Ascending aorta (tissue), 2 donors: ENCODE data around the gene PTP4A2. TPM values are rescaled to one million over a fixed set of nuclear protein-coding genes. Genes with fewer than 3 reads are reported as not detected.

Experiments
- DNase-seq, 2 donors: peaks; one replicate each; pipeline ENCODE4 v3.0.0-alpha.2; 2019; ENCODE audit warnings: low spot score in 2 of 2
- H3K27ac ChIP-seq, 2 donors: fragments of 200-600 bp; sonication (generic); one replicate each; pipeline ENCODE4 v1.5.1; 2016 to 2017; ENCODE audit warnings: mild to moderate bottlenecking in 1 of 2
- H3K27me3 ChIP-seq: fragments of 200-600 bp; sonication (generic); one replicate; pipeline ENCODE4 v1.5.1; 2017
- H3K36me3 ChIP-seq, 2 donors: fragments of 200-600 bp; sonication (generic); one replicate each; pipeline ENCODE4 v1.5.1; 2016
- H3K4me1 ChIP-seq, 2 donors: fragments of 200-600 bp; sonication (generic); one replicate each; pipeline ENCODE4 v1.5.1; 2016 to 2017; ENCODE audit warnings: mild to moderate bottlenecking in 1 of 2
- H3K4me3 ChIP-seq, 2 donors: fragments of 200-600 bp; sonication (generic); one replicate each; pipeline ENCODE4 v1.5.1; 2016 to 2017; ENCODE audit warnings: mild to moderate bottlenecking in 1 of 2
- H3K9me3 ChIP-seq, 2 donors: fragments of 200-600 bp; sonication (generic); one replicate each; pipeline ENCODE4 v1.5.1; 2016
- CTCF ChIP-seq, 3 experiments: fragments of 200-600 bp in 2 of 3; fragments of 450-650 bp in 1 of 3; sonication (generic) in 2 of 3; IDR thresholded peaks; one replicate each; pipeline ENCODE4 v1.5.1; 2016 to 2019; ENCODE audit warnings: antibody characterized with exemption in 3 of 3, mild to moderate bottlenecking in 1 of 3, moderate library complexity in 1 of 3
- intact Hi-C: fragments of 100-400 bp; cut with DNase I; formaldehyde crosslinking; loops from one replicate; pipeline ENCODE4 v1.15.1; 2023
- total RNA-seq: library from RNA; depleted of rRNA; stranded (reverse); fragments of >200 nt; gene quantifications from one replicate; pipeline ENCODE4 v1.1.0, GENCODE V29; 2016

Gene PTP4A2
- total RNA-seq, 1 donor from 2014 or later: 174 TPM

- Histone ChIP-seq H3K4me1 (peaks cover 0 to 4% of the 10 kb centered on the region in 2 donors), H3K4me3 (no peak overlapping the region), H3K36me3 (no peaks in the 10 kb centered on the region), H3K27ac (no peak overlapping the region), H3K9me3 (peaks cover 0 to under 1% of the 10 kb centered on the region in 2 donors), H3K27me3 (no peaks in the 10 kb centered on the region)
- no peak for TF ChIP-seq CTCF (IDR thresholded peaks at IDR 0.05)
- intact Hi-C loops: no loop called here
- DNase-seq: no peak
Observed at GRCh38 chr1:31878058-31878457, 60.1 kb downstream of the PTP4A2 start.

DNA sequence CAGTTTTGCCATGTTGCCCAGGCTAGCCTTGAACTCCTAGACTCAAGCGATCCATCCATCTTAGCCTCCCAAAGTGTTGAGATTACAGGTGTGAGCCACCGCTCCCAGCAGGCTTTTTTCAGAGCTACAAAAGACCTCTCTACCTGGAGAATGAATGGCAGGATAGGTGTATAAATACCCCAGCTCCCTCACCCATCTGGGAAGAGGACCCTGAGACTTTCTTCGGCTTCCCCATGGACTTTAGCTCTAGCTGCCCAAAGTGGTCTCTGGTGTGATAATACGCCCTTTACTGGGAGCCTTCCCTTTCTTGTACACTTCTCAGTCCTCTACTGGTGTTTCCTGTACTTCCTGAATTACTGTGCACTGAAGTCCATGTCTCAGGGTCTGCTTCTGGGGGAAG, 60.6 kb downstream of the PTP4A2 start:
- intact Hi-C loops: no loop called here
- peaks cover 0 to 4% of the 10 kb centered on the region in 2 donors for H3K4me1 ChIP-seq
- no peak for TF ChIP-seq CTCF (IDR thresholded peaks at IDR 0.05)
- DNase-seq: no peak
- no peaks in the 10 kb centered on the region for H3K36me3 ChIP-seq
- H3K9me3 ChIP-seq: peaks cover 0 to 3% of the 10 kb centered on the region in 2 donors
- H3K27me3 ChIP-seq: no peaks in the 10 kb centered on the region
- no peak overlapping the region for H3K4me3 ChIP-seq
- H3K27ac ChIP-seq: no peak overlapping the region

- intact Hi-C loops: no loop called here
- TF ChIP-seq CTCF (IDR thresholded peaks at IDR 0.05): no peak
- DNase-seq: no peak
- Histone ChIP-seq H3K27ac (no peak overlapping the region), H3K9me3 (peaks cover 0 to 3% of the 10 kb centered on the region in 2 donors), H3K4me3 (no peak overlapping the region), H3K4me1 (no peaks in the 10 kb centered on the region), H3K27me3 (no peaks in the 10 kb centered on the region), H3K36me3 (no peaks in the 10 kb centered on the region)
Observed at GRCh38 chr1:31875636-31876236, 62.4 kb downstream of the PTP4A2 start.

GRCh38 chr1:31874942-31875341, 63.2 kb downstream of the PTP4A2 start:
- no peak for TF ChIP-seq CTCF (IDR thresholded peaks at IDR 0.05)

DNA sequence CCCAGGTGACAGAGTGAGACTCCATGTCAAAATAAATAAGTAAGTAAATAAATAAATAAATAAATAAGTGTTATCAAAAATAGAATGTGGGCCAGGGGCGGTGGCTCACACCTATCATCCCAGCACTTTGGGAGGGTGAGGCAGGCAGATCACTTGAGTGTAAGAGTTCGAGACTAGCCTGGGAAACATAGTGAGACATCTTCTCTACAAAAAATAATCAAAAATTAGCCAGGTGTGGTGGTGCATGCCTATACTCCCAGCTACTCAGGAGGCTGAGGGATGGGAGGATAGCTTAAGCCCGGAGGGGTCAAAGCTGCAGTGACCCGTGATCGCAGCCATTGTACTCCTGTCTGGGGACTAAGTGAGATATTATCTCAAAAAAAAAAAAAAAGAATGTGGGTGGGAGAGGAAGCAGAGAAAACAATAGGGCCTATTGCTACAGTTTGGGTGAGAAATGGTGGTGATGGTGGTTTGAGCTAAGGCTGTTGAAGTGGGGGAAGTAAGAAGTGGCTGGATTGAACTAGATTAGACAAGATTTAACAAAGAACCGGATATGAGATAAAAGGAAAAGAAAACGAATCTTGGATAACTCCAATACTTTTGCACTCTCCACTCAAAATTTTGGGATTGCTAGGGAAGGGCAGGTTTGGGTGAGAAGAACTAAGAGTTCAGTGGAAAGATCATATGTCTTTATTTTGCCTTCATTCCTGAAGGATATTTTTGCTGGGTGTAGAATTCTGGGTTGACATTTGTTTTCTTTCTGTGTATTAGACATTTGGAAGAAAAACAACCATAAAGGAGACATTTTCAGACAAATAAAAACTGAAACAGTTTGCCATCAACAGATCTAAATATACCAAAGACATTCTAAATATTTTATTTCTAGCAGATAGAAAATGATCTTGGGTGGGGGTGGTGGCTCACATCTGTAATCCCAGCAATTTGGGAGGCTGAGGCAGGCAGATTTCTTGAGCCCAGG, 65.2 kb downstream of the PTP4A2 start:
- intact Hi-C loops: no loop called here
- no peak overlapping the region for H3K4me3 ChIP-seq
- no peak overlapping the region for H3K27ac ChIP-seq
- H3K4me1 ChIP-seq: no peaks in the 10 kb centered on the region
- no peak for DNase-seq
- no peak for TF ChIP-seq CTCF (IDR thresholded peaks at IDR 0.05)
- no peaks in the 10 kb centered on the region for H3K36me3 ChIP-seq
- H3K27me3 ChIP-seq: no peaks in the 10 kb centered on the region
- H3K9me3 ChIP-seq: peaks cover 0 to 3% of the 10 kb centered on the region in 2 donors

More at GRCh38 chr1:31874942-31875341, 63.2 kb downstream of the PTP4A2 start:
- no peaks in the 10 kb centered on the region for H3K4me1 ChIP-seq
- peaks cover 0 to 3% of the 10 kb centered on the region in 2 donors for H3K9me3 ChIP-seq
- H3K4me3 ChIP-seq: no peak overlapping the region
- H3K27me3 ChIP-seq: no peaks in the 10 kb centered on the region
- DNase-seq: no peak
- no peaks in the 10 kb centered on the region for H3K36me3 ChIP-seq
- H3K27ac ChIP-seq: no peak overlapping the region
- intact Hi-C loops: no loop called here
